IMR-90 (cell line): Measurements from ENCODE around the gene B4GALT5. TPM values are rescaled to one million over a fixed set of nuclear protein-coding genes. Genes with fewer than 3 reads are reported as not detected.
A peak's percentile ranks its signal among the peaks of the same experiment; 100 is the strongest.

Experiments
- ATAC-seq: fragments of 200-7000 bp; cut with Tn5 transposase; 2 replicates; pipeline ENCODE4 v1.9.1; 2020; ENCODE audit warnings: low read depth, mild to moderate bottlenecking, moderate library complexity
- BruUV-seq: library from RNA; stranded (reverse); fragments of 400-500 nt; replicated peaks from 2 replicates; lab custom pipeline; 2021; lab: Mats Ljungman, UMichigan
- CTCF ChIA-PET: fragments of 300-600 bp; formaldehyde crosslinking; extraction: SDS; loops from one replicate; lab custom pipeline; 2021; ENCODE audit warnings: antibody characterized with exemption; lab: Yijun Ruan, JAX
- POLR2A ChIA-PET: fragments of 300-600 bp; sonication (Branson Sonifier 250); formaldehyde crosslinking; loops from one replicate; lab custom pipeline; 2022; ENCODE audit warnings: antibody characterized with exemption; ENCODE audit not compliant: unreplicated experiment; lab: Charles Lee
- DNase-seq: peaks from one replicate; pipeline ENCODE4 v3.0.0; 2013
- H2AFZ ChIP-seq: replicated peaks from 2 replicates; pipeline ENCODE3; 2013; ENCODE audit warnings: low read length, mild to moderate bottlenecking; ENCODE audit not compliant: poor library complexity
- H2AK5ac ChIP-seq: 2 replicates; pipeline ENCODE4 v1.6.1; 2013; ENCODE audit warnings: low read depth, low read length, inconsistent platforms
- H2AK9ac ChIP-seq: replicated peaks from 2 replicates; pipeline ENCODE3; 2013; ENCODE audit warnings: mild to moderate bottlenecking, low read depth, low read length, moderate library complexity; ENCODE audit not compliant: poor library complexity
- H2BK120ac ChIP-seq: 2 replicates; pipeline ENCODE4 v1.6.1; 2013; ENCODE audit warnings: low read depth, low read length, inconsistent platforms
- H2BK15ac ChIP-seq: 3 replicates; pipeline ENCODE4 v1.6.1; 2013; ENCODE audit warnings: low read depth, low read length, inconsistent platforms
- H2BK20ac ChIP-seq: 2 replicates; pipeline ENCODE4 v1.6.1; 2013; ENCODE audit warnings: low read depth, mild to moderate bottlenecking, inconsistent platforms, low read length, moderate library complexity
- H2BK5ac ChIP-seq: 2 replicates; pipeline ENCODE4 v1.6.1; 2013; ENCODE audit warnings: mild to moderate bottlenecking, low read depth, low read length, inconsistent platforms; ENCODE audit not compliant: poor library complexity, severe bottlenecking
- H3K14ac ChIP-seq: replicated peaks from 2 replicates; pipeline ENCODE4 v1.6.1; 2013; ENCODE audit warnings: low read depth, low read length, inconsistent platforms
- H3K18ac ChIP-seq: 2 replicates; pipeline ENCODE4 v1.6.1; 2013; ENCODE audit warnings: low read depth, low read length, control low read depth
- H3K23ac ChIP-seq: 2 replicates; pipeline ENCODE4 v1.6.1; 2013; ENCODE audit warnings: low read depth, low read length, inconsistent platforms
- H3K27ac ChIP-seq: 2 replicates; pipeline ENCODE4 v1.5.1; 2013; ENCODE audit warnings: mild to moderate bottlenecking, control low read depth, low read length; ENCODE audit not compliant: insufficient read depth
- H3K27me3 ChIP-seq: 2 replicates; pipeline ENCODE4 v1.6.1; 2013; ENCODE audit warnings: low read length; ENCODE audit not compliant: control insufficient read depth, insufficient read depth
- H3K36me3 ChIP-seq: 2 replicates; pipeline ENCODE4 v1.6.1; 2013; ENCODE audit warnings: low read length, mixed read lengths; ENCODE audit not compliant: control insufficient read depth, insufficient read depth
- H3K4ac ChIP-seq: 2 replicates; pipeline ENCODE4 v1.6.1; 2013; ENCODE audit warnings: low read depth, low read length, inconsistent platforms
- H3K4me1 ChIP-seq: 2 replicates; pipeline ENCODE4 v1.6.1; 2013; ENCODE audit warnings: low read length, mixed read lengths; ENCODE audit not compliant: control insufficient read depth, insufficient read depth
- H3K4me2 ChIP-seq: 2 replicates; pipeline ENCODE4 v1.6.1; 2013; ENCODE audit warnings: low read depth, mild to moderate bottlenecking, control low read depth, low read length, moderate library complexity
- H3K4me3 ChIP-seq: 2 replicates; pipeline ENCODE4 v1.5.1; 2013; ENCODE audit warnings: low read depth, mild to moderate bottlenecking, control low read depth, low read length, moderate library complexity; ENCODE audit not compliant: insufficient read depth
- H3K56ac ChIP-seq: 2 replicates; pipeline ENCODE4 v1.6.1; 2013; ENCODE audit warnings: low read length, inconsistent platforms; ENCODE audit not compliant: insufficient read depth; ENCODE audit errors: extremely low read depth
- H3K79me1 ChIP-seq, 2 experiments: 2 replicates each; pipeline ENCODE4 v1.6.1; 2013; ENCODE audit warnings: low read length in 2 of 2, inconsistent platforms in 1 of 2, low read depth in 1 of 2
- H3K9ac ChIP-seq: 2 replicates; pipeline ENCODE4 v1.6.1; 2013; ENCODE audit warnings: low read depth, low read length, control low read depth
- H3K9me1 ChIP-seq: 2 replicates; pipeline ENCODE4 v1.6.1; 2013; ENCODE audit warnings: low read length, inconsistent platforms; ENCODE audit not compliant: insufficient read depth
- H3K9me3 ChIP-seq: 2 replicates; pipeline ENCODE4 v1.6.1; 2013; ENCODE audit warnings: low read length; ENCODE audit not compliant: control insufficient read depth, insufficient read depth
- H4K20me1 ChIP-seq: 2 replicates; pipeline ENCODE4 v1.6.1; 2013; ENCODE audit warnings: low read length, inconsistent platforms; ENCODE audit not compliant: insufficient read depth
- H4K5ac ChIP-seq: 2 replicates; pipeline ENCODE4 v1.6.1; 2013; ENCODE audit warnings: mild to moderate bottlenecking, low read depth, low read length, control low read depth
- H4K8ac ChIP-seq, 2 experiments: 2 replicates each; pipeline ENCODE4 v1.6.1; 2013; ENCODE audit warnings: low read depth in 2 of 2, low read length in 2 of 2, control low read depth in 1 of 2, inconsistent platforms in 1 of 2
- H4K91ac ChIP-seq: 2 replicates; pipeline ENCODE4 v1.6.1; 2013; ENCODE audit warnings: low read depth, low read length, inconsistent platforms; ENCODE audit not compliant: insufficient read depth
- CEBPB ChIP-seq: IDR thresholded peaks from 2 replicates; pipeline ENCODE4 v1.6.1; 2012; ENCODE audit warnings: low read depth, low read length, improper control_type of control experiment
- CTCF ChIP-seq: conservative IDR thresholded peaks from 2 replicates; pipeline ENCODE4 v1.5.1; 2012; ENCODE audit warnings: mild to moderate bottlenecking, low read depth, low read length, improper control_type of control experiment
- RCOR1 ChIP-seq: IDR thresholded peaks from 2 replicates; pipeline ENCODE4 v1.6.1; 2012; ENCODE audit warnings: mild to moderate bottlenecking, low read length, improper control_type of control experiment; ENCODE audit not compliant: insufficient replicate concordance
- RFX5 ChIP-seq: IDR thresholded peaks from 2 replicates; pipeline ENCODE4 v1.8.0; 2012; ENCODE audit warnings: low read depth, mild to moderate bottlenecking, low read length, moderate library complexity
- WGBS, 2 experiments: methylation state at CpG; one replicate each; pipeline versions ENCODE4 v1.1.5 to v1.1.7; 2013; ENCODE audit warnings: missing lambda C conversion rate in 2 of 2; ENCODE audit not compliant: insufficient read length in 1 of 2; ENCODE audit errors: extremely low coverage in 2 of 2; 5-methylcytosine and 5-hydroxymethylcytosine counted together
- dilution Hi-C: fragments of 300-500 bp; cut with HindIII; formaldehyde crosslinking; loops from one replicate; pipeline ENCODE4 v1.14.3; 2018; ENCODE audit warnings: low sequenced_read_pairs; ENCODE audit not compliant: unreplicated experiment
- in situ Hi-C: fragments of 300-500 bp; cut with MboI; formaldehyde crosslinking; loops from 3 replicates; pipeline ENCODE4 v1.14.3; 2019; ENCODE audit warnings: low sequenced_read_pairs, inconsistent platforms, mixed read lengths
- intact Hi-C: fragments of 100-400 bp; cut with micrococcal nuclease; formaldehyde crosslinking; loops from 2 replicates; pipeline ENCODE4 v1.10.0; 2022
- polyA plus RNA-seq, 3 experiments: library from polyadenylated mRNA; depleted of rRNA; stranded (reverse); fragments of >200 nt; gene quantifications; 2 replicates each; pipeline ENCODE4 v1.2.3, GENCODE V29; 2012; ENCODE audit warnings: low replicate concordance in 1 of 3
- total RNA-seq: library from RNA; depleted of rRNA; stranded (reverse); fragments of >200 nt; gene quantifications from 2 replicates; pipeline ENCODE4 v1.2.3, GENCODE V29; 2012

Gene B4GALT5
- total and polyA plus RNA-seq, 2 of the 4 experiments (the other 2 are of a cell fraction) = 11.3 to 20.4 TPM

DNA sequence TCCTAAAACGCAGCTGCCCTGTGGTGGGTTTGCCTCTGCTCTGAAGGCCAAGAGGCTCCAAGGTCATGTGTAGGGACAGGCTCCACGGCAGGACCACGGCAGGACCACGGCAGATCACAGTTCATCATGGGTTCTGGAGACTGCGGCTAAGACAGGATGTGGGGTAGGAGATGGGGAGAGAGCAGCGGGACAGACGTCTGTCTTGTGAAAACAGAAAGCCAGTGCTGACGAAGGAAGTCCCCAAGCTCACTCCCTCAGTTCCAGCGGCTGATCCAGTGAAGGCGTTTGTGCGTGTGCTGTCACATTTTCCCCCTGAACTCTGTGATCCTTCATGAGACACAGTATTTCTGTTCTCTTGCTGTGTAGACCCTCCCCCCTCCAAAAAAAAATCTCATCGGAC is 77.8 kb downstream of the B4GALT5 start:
- Histone ChIP-seq H3K14ac (no peak overlapping the region), H2AFZ (no peak overlapping the region), H3K18ac (no peak overlapping the region), H4K5ac (no peak overlapping the region), H3K4me1 (no peaks in the 10 kb centered on the region), H2BK15ac (no peak overlapping the region), H2AK5ac (no peak overlapping the region), H3K79me1 (peaks cover 0 to 5% of the 10 kb centered on the region in 2 experiments; a peak in 2 of 4 replicates), H4K20me1 (no peaks in the 10 kb centered on the region), H3K9me1 (no peaks in the 10 kb centered on the region; the same call in 1 of the 2 replicates), H3K27ac (no peak overlapping the region), H3K56ac (no peak overlapping the region), H3K4me2 (no peak overlapping the region), H2AK9ac (no peak overlapping the region), H3K36me3 (peaks cover 39% of the 10 kb centered on the region), H3K27me3 (no peaks in the 10 kb centered on the region), H3K23ac (no peak overlapping the region), H4K8ac (no peak overlapping the region), H2BK120ac (no peak overlapping the region), H3K4me3 (no peak overlapping the region), H2BK20ac (no peak overlapping the region), H3K4ac (no peak overlapping the region), H2BK5ac (no peak overlapping the region), H3K9me3 (no peaks in the 10 kb centered on the region), H4K91ac (no peak overlapping the region), H3K9ac (no peak overlapping the region)
- no peak for TF ChIP-seq RCOR1
- TF ChIP-seq CEBPB = no peak
- no peak for TF ChIP-seq CTCF
- no peak for TF ChIP-seq RFX5
- POLR2A ChIA-PET = interaction anchor here (0.6 kb wide), 1 partner anchor 221 kb away, joined by 4 read pairs; no protein-coding TSS in a partner anchor
- in situ Hi-C loops = no loop called here
- intact Hi-C loops = no loop called here
- no peak for DNase-seq
- ATAC-seq = no peak
- TSS peak; percentile 58 for BruUV-seq
- CTCF ChIA-PET = no interaction called here
- 53% methylated on average over 6 of the region's 12 CpGs; no CpG with 5 or more reads in 1 of the 2 experiments for WGBS, 2 experiments
- dilution Hi-C loops = no loop called here
